ENCODE results near the gene AATF.

DNA sequence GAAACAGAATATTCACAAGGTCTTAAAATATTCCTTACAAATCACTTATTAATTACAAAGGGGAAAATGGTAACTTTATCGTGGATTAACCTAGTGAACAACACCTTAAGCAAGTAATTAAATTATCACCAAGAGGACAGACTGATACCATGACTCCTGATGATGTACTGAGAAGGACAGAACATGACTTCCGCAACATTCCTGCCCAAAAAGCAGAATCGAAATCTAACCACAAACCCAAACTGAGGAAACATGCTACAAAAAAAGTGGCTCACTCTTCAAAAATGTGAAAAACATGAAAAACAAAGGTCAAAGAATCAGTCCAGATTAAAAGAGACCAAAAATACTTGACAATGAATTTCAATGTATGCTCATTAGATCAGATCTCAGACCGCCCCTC, 151.5 kb downstream of the AATF start:
- TF ChIP-seq EP300 (IDR thresholded peaks at IDR 0.05) (no peak), POLR2A (IDR thresholded peaks at IDR 0.05) (no peak)

All from ovary (tissue), 1 donor.